ENCODE data around the gene ELF5. TPM values are rescaled to one million over a fixed set of nuclear protein-coding genes. Genes with fewer than 3 reads are reported as not detected.

ELF5 gene
- total RNA-seq, 1 donor from 2014 or later, result not detected

- ChIA-PET CTCF (no interaction called here), POLR2A (interaction anchor here (0.6 to 1.0 kb wide), 4 partner anchors 9 to 909 kb away, joined by 3 to 4 read pairs (median 3); partner anchors contain the start of gene CAT)
- intact Hi-C loops (cut with micrococcal nuclease), result no loop called here
- Mint-ChIP-seq H3K27ac (peak overlapping the region; percentile 47), H3K4me1 (peaks cover 59% of the 10 kb centered on the region), H3K27me3 (no peaks in the 10 kb centered on the region), H3K36me3 (ENCODE audit: low read depth) (peaks cover 57% of the 10 kb centered on the region), H3K9me3 (no peaks in the 10 kb centered on the region), H3K4me3 (peak overlapping the region; percentile 30)
- no peak for DNase-seq
- no peak for ATAC-seq (ENCODE audit: low read depth)
- TF ChIP-seq CTCF (IDR thresholded peaks at IDR 0.05), result no peak
Measured at GRCh38 chr11:34448223-34448994, 65.2 kb downstream of the ELF5 start.

GRCh38 chr11:34447044-34447443 lies 66.5 kb downstream of the ELF5 start:
- H3K27me3 Mint-ChIP-seq, result no peaks in the 10 kb centered on the region
- no peak overlapping the region for H3K4me3 Mint-ChIP-seq
- CTCF ChIA-PET, result interaction anchor here (1.3 kb wide), 1 partner anchor 12 kb away, joined by 3 read pairs; no protein-coding TSS in a partner anchor
- TF ChIP-seq CTCF (IDR thresholded peaks at IDR 0.05), result no peak
- POLR2A ChIA-PET, result interaction anchor here (0.7 kb wide), 1 partner anchor 9 kb away, joined by 3 read pairs; the partner anchor contains the start of gene CAT
- DNase-seq (no peak), ATAC-seq (ENCODE audit: low read depth) (no peak)
- H3K9me3 Mint-ChIP-seq, result no peaks in the 10 kb centered on the region
- no peak overlapping the region for H3K27ac Mint-ChIP-seq
- peaks cover 44% of the 10 kb centered on the region for H3K36me3 Mint-ChIP-seq (ENCODE audit: low read depth)
- H3K4me1 Mint-ChIP-seq, result peaks cover 71% of the 10 kb centered on the region
- intact Hi-C loops (cut with micrococcal nuclease), result no loop called here

- DNase-seq, result no peak
- no peak overlapping the region for H3K27ac Mint-ChIP-seq
- H3K27me3 Mint-ChIP-seq, result no peaks in the 10 kb centered on the region
- CTCF ChIA-PET, result interaction anchor here (1.3 kb wide), 1 partner anchor 12 kb away, joined by 3 read pairs; no protein-coding TSS in a partner anchor
- H3K4me3 Mint-ChIP-seq, result no peak overlapping the region
- H3K36me3 Mint-ChIP-seq (ENCODE audit: low read depth), result peaks cover 38% of the 10 kb centered on the region
- H3K9me3 Mint-ChIP-seq, result no peaks in the 10 kb centered on the region
- no peak for ATAC-seq (ENCODE audit: low read depth)
- intact Hi-C loops (cut with micrococcal nuclease), result no loop called here
- peaks cover 73% of the 10 kb centered on the region for H3K4me1 Mint-ChIP-seq
- TF ChIP-seq CTCF (IDR thresholded peaks at IDR 0.05), result no peak
- POLR2A ChIA-PET, result no interaction called here
Measured at GRCh38 chr11:34446386-34446785, 67.2 kb downstream of the ELF5 start.

- no peak for ATAC-seq (ENCODE audit: low read depth)
- Mint-ChIP-seq H3K9me3 (no peaks in the 10 kb centered on the region), H3K4me3 (no peak overlapping the region), H3K4me1 (peaks cover 76% of the 10 kb centered on the region), H3K36me3 (ENCODE audit: low read depth) (peaks cover 36% of the 10 kb centered on the region), H3K27me3 (no peaks in the 10 kb centered on the region), H3K27ac (no peak overlapping the region)
- no peak for DNase-seq
- TF ChIP-seq CTCF (IDR thresholded peaks at IDR 0.05), result no peak
- intact Hi-C loops (cut with micrococcal nuclease), result no loop called here
- ChIA-PET CTCF (interaction anchor here (1.3 kb wide), 1 partner anchor 13 kb away, joined by 3 read pairs; no protein-coding TSS in a partner anchor), POLR2A (interaction anchor here (0.5 kb wide), 1 partner anchor 213 kb away, joined by 4 read pairs; no protein-coding TSS in a partner anchor)
Measured at GRCh38 chr11:34445956-34446355, 67.6 kb downstream of the ELF5 start.

GRCh38 chr11:34444428-34444827 lies 69.2 kb downstream of the ELF5 start:
- Mint-ChIP-seq H3K36me3 (ENCODE audit: low read depth) (peaks cover 22% of the 10 kb centered on the region), H3K4me3 (peak overlapping the region; percentile 36), H3K27me3 (no peaks in the 10 kb centered on the region), H3K9me3 (no peaks in the 10 kb centered on the region), H3K4me1 (peaks cover 82% of the 10 kb centered on the region), H3K27ac (peak overlapping the region; percentile 60)
- POLR2A ChIA-PET, result no interaction called here
- TF ChIP-seq CTCF (IDR thresholded peaks at IDR 0.05), result no peak
- ATAC-seq (ENCODE audit: low read depth) (no peak), DNase-seq (no peak)
- CTCF ChIA-PET, result no interaction called here
- intact Hi-C loops (cut with micrococcal nuclease), result no loop called here

Measured in activated B cell treated with CpG ODN at 0.5 μM for 24 hours (primary cell).